ENCODE results near the gene C9orf152.
A peak's percentile ranks its signal among the peaks of the same experiment; 100 is the strongest.

The C9orf152 gene

DNA sequence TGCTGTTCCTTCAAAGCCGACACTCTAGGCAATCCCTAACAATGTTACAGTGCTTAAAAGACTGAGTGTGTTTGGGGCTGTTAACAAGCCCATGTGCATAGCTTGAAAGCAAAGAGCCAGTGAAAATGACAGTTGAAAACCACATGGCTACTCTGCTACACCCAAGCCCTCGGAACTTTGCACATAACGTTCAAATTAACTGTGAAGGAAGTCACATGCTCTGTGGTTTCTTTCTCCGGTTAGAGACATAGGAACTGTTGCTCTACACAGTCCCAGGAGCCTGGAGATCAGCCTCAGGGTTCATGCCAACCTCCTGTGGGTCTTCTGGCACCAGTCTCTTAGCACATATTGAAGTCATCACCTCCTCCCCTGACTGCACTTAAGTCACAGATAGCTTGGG, 51.1 kb downstream of the C9orf152 start:
- DNase-seq (ENCODE audit: low read depth in 1 of 2, low spot score in 1 of 2) = peak; percentile 88 to 95
- Histone ChIP-seq H3K27ac (replicated peaks) (peak overlapping the region; percentile 94), H3K27me3 (ENCODE audit: insufficient read depth, poor library complexity, severe bottlenecking) (no peaks in the 10 kb centered on the region), H3K4me3 (replicated peaks; ENCODE audit: insufficient read depth, low read length) (no peak overlapping the region)
- TF ChIP-seq POLR2AphosphoS5 (IDR thresholded peaks at IDR 0.05; ENCODE audit: low read depth) = peak; percentile 81
- TF ChIP-seq GABPA (IDR thresholded peaks at IDR 0.05; ENCODE audit: low read depth) = no peak

DNA sequence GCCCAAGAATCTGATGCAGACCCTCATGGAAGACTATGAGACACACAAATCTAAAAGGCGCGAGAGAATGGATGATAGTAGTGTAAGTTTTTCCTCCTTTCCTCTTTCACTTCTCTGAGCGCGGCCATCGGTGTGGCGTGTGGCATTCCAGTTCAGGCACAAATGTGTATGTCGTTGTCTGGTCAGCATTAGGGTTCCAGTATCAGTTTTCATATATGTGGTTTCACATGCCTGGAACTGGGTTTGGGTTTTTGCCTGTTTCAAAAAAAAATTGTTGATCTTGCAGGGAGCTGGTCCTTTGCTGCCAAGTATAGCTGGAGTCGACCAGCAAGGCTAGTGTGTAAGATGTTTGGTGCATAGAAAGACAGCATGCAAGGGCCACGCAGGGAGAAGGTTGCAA, 51.5 kb downstream of the C9orf152 start:
- no peak for DNase-seq (ENCODE audit: low read depth in 1 of 2, low spot score in 1 of 2)
- H3K4me3 ChIP-seq (replicated peaks; ENCODE audit: insufficient read depth, low read length) = no peak overlapping the region
- peak overlapping the region; percentile 94 for H3K27ac ChIP-seq (replicated peaks)
- TF ChIP-seq, protein P1, sequence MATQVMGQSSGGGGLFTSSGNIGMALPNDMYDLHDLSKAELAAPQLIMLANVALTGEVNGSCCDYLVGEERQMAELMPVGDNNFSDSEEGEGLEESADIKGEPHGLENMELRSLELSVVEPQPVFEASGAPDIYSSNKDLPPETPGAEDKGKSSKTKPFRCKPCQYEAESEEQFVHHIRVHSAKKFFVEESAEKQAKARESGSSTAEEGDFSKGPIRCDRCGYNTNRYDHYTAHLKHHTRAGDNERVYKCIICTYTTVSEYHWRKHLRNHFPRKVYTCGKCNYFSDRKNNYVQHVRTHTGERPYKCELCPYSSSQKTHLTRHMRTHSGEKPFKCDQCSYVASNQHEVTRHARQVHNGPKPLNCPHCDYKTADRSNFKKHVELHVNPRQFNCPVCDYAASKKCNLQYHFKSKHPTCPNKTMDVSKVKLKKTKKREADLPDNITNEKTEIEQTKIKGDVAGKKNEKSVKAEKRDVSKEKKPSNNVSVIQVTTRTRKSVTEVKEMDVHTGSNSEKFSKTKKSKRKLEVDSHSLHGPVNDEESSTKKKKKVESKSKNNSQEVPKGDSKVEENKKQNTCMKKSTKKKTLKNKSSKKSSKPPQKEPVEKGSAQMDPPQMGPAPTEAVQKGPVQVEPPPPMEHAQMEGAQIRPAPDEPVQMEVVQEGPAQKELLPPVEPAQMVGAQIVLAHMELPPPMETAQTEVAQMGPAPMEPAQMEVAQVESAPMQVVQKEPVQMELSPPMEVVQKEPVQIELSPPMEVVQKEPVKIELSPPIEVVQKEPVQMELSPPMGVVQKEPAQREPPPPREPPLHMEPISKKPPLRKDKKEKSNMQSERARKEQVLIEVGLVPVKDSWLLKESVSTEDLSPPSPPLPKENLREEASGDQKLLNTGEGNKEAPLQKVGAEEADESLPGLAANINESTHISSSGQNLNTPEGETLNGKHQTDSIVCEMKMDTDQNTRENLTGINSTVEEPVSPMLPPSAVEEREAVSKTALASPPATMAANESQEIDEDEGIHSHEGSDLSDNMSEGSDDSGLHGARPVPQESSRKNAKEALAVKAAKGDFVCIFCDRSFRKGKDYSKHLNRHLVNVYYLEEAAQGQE (IDR thresholded peaks at IDR 0.05; ENCODE audit: insufficient replicate concordance, low read depth) = no peak
- no peak for TF ChIP-seq POLR2AphosphoS5 (IDR thresholded peaks at IDR 0.05; ENCODE audit: low read depth)
- TF ChIP-seq, protein P2, sequence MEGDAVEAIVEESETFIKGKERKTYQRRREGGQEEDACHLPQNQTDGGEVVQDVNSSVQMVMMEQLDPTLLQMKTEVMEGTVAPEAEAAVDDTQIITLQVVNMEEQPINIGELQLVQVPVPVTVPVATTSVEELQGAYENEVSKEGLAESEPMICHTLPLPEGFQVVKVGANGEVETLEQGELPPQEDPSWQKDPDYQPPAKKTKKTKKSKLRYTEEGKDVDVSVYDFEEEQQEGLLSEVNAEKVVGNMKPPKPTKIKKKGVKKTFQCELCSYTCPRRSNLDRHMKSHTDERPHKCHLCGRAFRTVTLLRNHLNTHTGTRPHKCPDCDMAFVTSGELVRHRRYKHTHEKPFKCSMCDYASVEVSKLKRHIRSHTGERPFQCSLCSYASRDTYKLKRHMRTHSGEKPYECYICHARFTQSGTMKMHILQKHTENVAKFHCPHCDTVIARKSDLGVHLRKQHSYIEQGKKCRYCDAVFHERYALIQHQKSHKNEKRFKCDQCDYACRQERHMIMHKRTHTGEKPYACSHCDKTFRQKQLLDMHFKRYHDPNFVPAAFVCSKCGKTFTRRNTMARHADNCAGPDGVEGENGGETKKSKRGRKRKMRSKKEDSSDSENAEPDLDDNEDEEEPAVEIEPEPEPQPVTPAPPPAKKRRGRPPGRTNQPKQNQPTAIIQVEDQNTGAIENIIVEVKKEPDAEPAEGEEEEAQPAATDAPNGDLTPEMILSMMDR (IDR thresholded peaks at IDR 0.05; ENCODE audit: insufficient read depth, low read length) = no peak
- no peak for TF ChIP-seq GABPA (IDR thresholded peaks at IDR 0.05; ENCODE audit: low read depth)
- no peak for TF ChIP-seq SPI1 (IDR thresholded peaks at IDR 0.05; ENCODE audit: borderline replicate concordance, low read depth)
- H3K27me3 ChIP-seq (ENCODE audit: insufficient read depth, poor library complexity, severe bottlenecking) = no peaks in the 10 kb centered on the region

DNA sequence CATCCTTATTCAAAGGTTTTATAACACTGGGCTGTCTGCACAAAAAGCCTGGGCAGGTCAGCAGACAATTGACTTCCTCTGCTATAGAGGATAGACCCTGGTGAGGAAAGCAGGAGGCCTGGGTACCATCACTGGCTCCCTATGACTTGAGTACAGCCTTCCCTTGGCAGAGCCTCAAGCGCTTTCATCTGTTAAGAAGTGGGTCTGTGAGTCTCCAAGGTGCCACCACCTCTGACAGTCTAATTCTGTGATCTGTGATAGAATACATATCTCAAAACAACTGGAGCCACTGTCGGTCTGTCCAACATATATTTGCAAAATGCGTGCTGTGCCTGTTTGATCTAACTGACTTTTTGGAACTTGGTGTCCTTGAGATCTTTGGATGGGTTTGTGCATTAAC, 52.2 kb downstream of the C9orf152 start:
- no peak for DNase-seq (ENCODE audit: low read depth in 1 of 2, low spot score in 1 of 2)
- peak overlapping the region; percentile 94 for H3K27ac ChIP-seq (replicated peaks)
- no peaks in the 10 kb centered on the region for H3K27me3 ChIP-seq (ENCODE audit: insufficient read depth, poor library complexity, severe bottlenecking)
- TF ChIP-seq, protein P1 (IDR thresholded peaks at IDR 0.05; ENCODE audit: insufficient replicate concordance, low read depth) = no peak
- TF ChIP-seq, protein P2 (IDR thresholded peaks at IDR 0.05; ENCODE audit: insufficient read depth, low read length) = no peak
- TF ChIP-seq GABPA (IDR thresholded peaks at IDR 0.05; ENCODE audit: low read depth) = no peak
- H3K4me3 ChIP-seq (replicated peaks; ENCODE audit: insufficient read depth, low read length) = no peak overlapping the region

DNA sequence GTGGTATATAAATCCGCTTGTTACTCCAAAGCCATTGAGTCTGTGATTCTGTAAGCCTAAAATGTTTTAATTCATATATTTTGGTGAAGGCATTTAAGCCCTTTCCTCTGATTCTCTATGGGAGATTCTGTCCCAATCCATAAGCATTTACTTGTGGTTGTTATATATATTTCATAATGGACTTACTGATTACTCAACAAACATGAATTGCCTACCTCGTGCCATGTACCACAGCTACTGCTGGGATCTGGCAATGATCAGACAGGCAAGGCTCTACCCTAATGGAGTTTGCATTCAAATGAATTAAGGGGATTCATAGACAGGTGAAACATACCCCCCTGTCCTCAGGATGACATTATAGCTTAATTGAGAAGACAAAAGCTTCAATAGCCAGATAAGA, 54.5 kb downstream of the C9orf152 start:
- H3K27ac ChIP-seq (replicated peaks) = peak overlapping the region; percentile 94
- H3K4me3 ChIP-seq (replicated peaks; ENCODE audit: insufficient read depth, low read length) = no peak overlapping the region
- DNase-seq (ENCODE audit: low read depth in 1 of 2, low spot score in 1 of 2) = peak; percentile 43 to 60
- peak; percentile 25; the same call in 1 of the 2 replicates for TF ChIP-seq POLR2AphosphoS5 (IDR thresholded peaks at IDR 0.05; ENCODE audit: low read depth)
- TF ChIP-seq, protein P2 (IDR thresholded peaks at IDR 0.05; ENCODE audit: insufficient read depth, low read length) = no peak
- TF ChIP-seq, protein P1 (IDR thresholded peaks at IDR 0.05; ENCODE audit: insufficient replicate concordance, low read depth) = no peak
- no peak for TF ChIP-seq GABPA (IDR thresholded peaks at IDR 0.05; ENCODE audit: low read depth)
- no peak for TF ChIP-seq SPI1 (IDR thresholded peaks at IDR 0.05; ENCODE audit: borderline replicate concordance, low read depth)
- no peaks in the 10 kb centered on the region for H3K27me3 ChIP-seq (ENCODE audit: insufficient read depth, poor library complexity, severe bottlenecking)

Data from HL-60 (cell line).